GM18519 (cell line): Measurements from ENCODE around the gene KLHL12.

Source experiments
- ATAC-seq: cut with Tn5 transposase; IDR thresholded peaks from one replicate; pipeline ENCODE4 v1.9.1; 2021; ENCODE audit warnings: mild to moderate bottlenecking, moderate library complexity; ENCODE audit not compliant: unreplicated experiment, low FRiP score

KLHL12 gene

DNA sequence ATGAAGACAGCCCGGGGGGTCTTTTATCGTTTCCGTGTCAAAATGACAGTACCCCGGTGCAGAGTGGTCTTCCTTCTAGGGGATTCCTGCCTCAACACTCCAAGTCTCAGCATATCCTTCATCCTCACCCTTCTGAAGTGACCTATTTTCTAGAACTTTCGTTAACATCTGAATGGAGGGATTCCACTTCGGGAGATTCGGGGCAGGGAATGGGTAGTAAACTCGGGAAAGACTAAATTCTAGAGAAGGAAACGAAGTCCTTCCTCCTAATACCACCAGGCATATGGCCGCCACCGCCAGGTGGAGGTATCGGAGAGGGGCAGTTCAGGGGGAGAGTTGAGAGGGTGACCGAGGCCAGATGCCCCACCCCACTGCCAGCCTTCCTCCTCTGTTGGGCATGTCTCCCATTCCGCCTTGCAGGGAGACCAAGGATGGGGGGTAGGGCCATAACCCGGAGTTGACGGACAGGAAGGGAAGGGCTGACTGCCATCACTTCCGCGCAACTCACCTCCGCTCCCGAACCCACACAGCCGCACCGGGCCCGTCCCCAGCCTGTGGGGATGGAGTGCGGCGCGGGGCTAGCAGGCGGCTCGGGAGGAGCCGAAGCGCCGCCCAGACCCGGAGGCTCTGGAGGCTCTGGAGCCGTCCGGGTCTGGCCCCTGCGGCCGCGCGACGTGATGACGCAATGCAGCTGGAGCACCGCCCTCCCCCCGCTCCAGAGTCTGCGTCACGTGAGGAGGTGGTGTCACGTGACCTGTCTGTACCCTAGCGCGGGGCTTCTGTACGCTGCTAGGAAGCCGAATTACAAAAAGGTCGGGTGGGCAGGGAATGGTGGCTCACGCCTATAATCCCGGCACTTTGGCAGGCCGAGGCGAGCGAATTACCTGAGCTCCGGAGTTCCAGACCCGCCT is at the start of gene KLHL12:
TSS of gene KLHL12 (minus strand) at position 654 of the 911 bp plus-strand sequence. CDS start 2,072 bp downstream, outside the sequence.
- ATAC-seq = peak; percentile 78

DNA sequence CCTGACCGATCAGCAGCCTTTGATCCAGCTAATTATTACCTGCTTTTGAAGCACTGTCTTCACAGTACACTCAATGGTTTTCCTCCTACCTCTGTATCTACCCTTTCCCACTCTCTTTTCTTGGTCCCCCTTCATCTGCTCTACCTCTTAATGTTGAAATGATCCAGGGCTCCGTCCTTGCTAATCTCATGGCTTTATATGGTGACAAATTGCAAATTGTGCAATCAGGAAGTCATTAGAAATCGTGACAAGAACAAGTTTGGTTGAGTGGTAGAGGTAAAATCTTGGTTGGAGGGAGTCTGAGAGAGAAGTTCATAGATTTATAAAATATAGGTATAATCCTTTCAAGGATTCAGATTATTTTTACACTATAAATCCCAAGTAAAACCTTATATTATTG is 49.6 kb upstream of the KLHL12 start:
- ATAC-seq = no peak

DNA sequence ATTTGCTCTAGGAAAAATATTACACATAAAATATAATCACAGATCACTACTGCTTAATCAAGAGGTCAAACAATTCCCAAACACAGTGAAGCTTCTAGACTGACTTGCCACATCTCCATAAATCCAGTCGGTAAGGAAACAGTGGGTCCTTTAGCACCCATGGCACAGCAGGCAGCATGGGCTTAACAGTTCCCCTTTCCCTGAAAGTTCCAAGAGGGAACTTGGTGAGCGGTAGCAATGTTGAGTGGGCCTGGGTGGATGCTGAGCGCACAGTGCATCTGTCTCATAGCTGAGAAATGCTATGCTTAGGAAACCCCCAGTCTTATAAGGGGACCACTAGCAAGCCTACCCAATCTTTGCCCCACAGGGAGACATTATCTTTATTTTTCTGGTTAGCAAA is 47.8 kb upstream of the KLHL12 start:
- no peak for ATAC-seq

DNA sequence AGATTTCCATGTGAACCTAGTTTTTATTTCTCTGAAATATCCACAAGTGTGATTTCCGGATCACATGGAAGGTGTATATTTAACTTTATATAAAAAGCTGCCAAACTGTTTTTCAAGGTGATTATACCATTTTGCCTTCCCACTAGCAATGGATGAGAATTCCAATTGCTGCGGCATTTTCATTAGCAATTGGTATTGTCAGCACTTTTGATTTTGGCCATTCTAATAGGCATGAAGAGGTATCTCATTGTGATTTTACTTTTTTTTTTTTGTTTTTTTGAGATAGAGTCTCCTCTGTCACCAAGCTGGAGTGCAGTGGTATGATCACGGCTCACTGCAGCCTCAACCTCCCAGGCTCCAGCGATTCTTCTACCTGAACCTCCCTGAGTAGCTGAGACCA is 45.0 kb upstream of the KLHL12 start:
- no peak for ATAC-seq

DNA sequence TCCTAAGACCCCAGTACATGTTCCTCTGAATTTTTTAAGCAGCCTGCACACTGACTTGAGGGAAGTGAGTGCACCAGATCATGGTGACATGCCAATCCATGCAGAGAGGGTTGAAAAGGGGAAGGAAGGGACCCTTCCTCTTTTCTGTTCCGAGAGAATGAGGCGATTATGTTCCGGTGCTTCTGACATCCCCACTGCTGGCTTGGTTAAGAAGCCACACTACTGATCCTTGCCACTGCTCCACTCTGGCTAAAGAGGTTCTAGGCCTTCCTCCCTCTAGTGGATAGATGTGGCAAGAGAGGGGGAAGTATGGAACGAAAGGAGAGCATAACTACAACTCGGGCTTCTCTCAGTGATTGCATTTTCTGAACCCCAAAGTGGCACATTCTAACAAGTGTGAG is 41.9 kb upstream of the KLHL12 start:
- ATAC-seq = no peak

DNA sequence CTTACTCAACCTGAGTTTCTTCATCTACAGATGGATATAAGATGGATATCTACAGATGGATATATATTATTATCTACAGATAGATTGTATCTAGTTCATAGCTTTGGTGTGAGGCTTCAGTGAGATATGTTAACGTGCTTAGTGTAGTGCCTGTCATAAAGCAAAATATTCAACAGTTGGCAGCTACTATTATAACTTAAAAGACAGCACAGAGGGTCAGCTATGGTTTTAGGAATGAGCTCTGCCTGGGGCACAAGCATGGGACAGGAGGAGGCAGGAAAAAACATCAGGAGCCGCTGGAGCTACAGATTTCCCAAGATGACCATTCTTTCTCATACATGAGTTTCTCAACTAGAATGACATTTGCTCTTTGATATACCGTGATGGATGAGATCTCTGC is 41.3 kb upstream of the KLHL12 start:
- ATAC-seq = no peak

DNA sequence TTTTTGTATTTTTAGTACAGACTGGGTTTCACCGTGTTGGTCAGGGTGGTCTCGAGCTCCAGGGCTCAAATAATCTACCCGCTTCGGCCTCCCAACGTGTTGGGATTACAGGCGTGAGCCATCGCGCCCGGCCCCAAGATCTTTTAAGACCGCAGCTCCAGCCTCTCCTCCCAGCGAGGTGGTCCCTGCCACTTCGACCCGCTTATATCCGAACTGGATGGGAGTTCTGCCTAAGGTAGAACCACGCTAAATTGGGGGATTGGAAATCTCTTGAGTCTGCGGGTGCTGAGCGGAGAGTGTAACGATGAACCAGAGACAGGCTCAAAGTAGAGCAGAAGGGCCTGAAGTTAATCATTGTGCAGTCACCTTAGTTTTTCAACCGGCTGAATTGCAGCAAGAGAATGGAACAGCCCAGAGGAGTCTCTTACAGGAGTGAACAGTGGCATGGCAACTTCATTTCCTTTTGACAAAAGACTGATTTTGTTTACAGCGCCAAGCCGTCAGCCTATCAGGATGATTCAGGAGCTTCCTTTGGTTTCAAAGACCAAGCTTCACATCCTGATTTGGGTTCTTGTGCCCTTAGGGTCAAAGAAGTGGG is 40.7 kb upstream of the KLHL12 start:
- ATAC-seq = no peak

DNA sequence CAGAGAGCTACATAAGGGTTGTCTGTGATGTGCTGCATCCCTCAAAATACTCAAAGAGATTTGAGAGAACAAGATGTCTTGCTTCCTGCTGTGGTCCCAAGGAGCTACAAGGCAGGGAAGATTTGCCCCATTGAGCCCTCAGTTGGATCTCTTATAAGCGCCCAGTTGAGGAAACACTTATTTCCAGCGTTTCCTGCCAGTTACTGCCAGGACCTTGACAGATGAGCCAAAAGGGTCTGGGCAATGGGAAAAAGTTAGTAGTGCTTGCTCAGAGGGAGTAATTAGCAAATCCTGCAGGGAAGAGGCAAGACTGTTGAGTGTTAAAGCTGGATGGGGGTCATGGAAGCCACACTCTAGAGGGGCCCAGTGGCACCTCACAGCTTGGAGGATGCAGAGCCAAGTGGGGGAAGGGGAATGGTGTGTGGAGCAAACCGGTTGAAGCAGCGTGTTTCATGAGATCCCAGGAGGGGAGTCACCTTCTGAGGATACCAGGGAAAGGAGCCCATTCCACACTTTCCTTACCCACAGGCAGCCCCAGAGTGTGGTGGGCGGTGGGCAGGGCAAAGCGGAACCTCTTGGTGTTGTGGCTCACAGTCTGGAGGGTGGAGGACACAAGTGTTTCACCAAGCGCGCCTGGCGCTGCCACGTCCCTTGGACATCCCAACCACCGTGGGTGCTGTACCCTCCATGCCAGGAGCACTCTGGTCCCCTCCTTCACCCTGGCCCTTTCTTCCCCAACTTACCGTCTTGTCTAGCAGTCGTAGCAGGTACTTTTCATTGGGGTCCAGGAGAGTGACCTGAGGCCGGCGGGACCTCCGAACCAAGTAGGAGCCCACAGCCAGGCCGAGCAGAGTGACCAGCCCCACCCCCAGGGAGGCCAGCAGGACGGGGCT is 39.2 kb upstream of the KLHL12 start:
- ATAC-seq = no peak

DNA sequence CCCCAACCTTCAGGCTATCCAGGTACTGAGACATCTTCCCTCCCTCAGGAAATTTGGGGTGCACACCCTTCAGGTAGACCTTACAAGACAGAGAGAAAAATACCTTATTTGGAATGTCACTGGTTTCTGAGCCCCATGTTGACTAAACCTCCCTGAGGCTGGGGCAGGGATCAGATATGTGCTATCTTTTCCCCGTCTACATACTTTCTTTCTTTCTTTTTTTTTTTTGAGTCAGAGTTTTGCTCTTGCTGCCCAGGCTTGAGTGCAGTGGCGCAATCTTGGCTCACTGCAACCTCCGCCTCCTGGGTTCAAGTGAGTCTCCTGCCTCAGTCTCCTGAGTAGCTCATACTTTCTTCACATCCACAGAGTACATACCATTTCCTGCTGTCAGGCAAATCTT is 38.4 kb upstream of the KLHL12 start:
- no peak for ATAC-seq

DNA sequence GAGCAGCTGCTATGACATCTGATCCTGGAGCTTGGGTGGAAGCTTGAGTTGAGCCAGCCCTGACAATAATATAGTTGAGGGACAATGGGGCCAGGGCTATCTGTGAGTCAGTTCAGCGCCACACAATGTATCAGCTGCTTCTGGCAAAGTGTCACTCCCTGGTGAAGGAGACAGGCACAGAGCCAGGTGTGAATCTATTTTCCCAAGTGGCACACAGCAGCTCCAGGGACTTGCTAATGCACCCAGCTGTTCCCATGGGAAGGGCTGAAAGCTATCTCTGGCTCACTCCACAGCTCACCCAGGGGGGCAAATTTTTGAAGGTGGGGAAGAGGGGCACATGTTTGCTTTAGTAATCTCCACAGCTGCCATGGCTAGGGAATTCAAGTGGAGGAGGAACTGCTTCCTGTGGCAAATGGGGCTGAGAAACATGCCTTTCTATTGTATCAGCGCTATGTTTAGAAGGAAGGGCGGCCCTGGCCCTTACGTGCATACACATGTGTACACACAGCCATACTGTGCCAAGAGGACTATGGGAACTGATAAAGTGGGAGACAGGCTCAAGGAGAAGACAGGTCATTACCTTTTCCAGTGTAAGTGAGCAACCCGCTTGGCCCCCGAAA is 37.9 kb upstream of the KLHL12 start:
- ATAC-seq = no peak

DNA sequence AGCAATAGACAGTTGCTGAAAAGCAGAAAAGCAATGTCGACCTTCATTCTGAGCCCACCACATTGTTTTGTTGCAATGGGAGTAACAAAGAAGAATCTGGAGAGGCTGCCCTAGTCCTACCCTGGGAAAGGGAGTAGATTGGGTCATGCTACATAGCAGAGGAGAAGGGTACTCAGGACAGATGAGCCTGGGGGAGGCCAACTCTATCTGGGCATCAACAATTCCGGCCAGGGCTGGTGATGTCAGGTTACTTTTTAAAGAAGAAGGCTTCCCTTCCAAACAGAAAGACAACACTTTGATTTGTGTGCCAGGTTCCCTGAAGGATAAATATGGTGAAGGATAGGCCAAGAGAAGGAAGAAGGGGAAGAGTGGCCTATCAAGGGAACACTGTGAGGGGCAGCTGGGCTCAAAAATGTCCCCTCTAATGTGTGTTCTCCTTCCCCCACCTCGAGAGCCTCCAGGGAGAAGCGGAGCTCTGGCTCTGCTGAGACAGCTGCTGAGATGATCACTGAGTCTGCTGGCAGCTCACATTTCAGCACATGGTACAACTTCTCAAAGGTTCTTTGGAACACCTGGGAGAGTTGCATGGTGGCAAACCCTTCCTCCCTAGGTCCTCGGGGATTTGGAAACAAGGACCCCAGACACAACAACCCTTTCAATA is 34.3 kb upstream of the KLHL12 start:
- no peak for ATAC-seq

DNA sequence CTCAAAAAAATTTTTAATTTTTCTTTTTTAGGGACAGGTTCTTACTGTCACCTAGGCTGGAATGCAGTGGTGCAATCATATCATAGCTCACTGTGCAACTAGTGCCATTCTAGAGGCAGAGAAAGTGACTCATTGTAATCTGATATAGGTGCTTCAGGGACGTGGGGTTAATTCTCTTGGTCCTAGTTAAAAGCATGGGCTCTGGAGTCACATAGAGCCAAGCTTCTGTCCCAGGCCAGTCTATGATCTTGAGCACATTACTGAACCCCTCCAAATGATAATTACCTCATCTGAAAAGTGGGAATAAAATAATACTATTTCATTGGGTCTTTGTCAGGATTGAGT is 32.2 kb upstream of the KLHL12 start:
- no peak for ATAC-seq

DNA sequence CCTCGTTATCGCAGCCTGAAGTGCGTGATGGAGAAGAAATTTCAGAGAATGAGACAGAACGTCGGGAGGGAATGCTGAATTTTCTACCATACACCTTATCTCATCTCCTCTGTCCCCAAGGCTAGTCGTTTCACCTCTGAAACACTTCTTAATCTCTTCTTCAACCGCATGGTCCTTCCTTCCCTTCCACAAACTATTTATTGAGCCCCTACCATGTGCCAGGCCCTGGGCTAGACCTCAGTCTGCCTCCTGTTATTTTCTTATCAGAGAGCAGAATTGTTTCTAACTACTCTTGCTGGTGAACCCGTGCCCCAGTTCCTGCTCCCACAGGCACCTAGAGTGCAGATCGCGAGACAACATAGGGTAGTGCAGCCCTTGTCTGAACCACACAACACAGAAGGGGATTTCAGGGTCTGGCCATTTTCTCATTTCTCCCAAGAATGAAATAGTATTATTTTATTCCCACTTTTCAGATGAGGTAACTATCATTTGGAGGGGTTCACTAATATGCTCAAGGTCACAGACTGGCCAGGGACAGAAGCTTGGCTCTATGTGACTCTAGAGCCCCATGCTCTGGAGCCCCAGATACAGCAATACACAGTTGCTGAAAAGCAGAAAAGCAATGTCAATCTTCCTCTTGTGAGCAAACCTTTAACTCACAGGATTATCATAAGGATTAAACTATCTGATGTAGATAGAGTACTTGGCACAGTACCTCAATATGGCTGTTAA is 31.7 kb upstream of the KLHL12 start:
- ATAC-seq = no peak

DNA sequence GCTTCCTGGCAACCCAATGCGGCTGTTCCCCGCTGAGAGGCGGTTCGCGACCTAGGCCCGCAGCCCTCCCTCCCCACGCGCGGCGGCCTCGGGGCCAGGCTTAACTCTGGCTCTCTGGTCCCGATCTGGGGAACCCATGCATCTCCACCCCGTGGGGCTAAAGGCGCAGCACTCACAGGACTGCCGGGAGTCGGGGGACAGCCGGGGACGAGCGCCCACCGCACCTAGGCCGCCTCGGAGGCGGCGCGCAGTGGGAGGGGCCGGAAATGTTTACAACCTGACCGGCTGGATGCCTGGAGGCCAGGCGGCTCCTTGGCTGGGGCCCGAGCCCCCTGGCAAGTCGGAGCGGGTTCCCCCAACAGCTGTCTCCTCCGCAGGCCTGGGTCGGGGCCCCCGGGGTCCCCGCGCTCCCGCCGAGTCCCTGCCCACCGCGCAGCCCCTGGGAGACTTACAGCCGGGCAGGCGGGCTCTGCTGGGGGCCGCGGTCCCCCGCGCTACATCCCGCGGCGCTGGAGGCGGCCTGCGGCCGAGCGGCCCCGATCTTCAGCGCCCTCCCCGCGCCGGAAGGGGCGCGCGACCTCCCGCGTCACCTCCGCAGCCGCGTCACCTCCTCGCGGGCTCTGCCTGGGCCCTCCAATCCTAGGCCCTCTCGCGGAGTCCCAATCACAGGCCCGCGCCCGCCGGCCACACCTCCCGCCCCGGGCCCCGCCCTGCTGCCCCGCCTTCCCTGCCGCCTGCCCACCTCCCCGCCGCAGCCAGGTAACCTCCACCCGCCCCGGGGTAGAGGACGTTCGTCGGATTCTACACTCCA is 30.9 kb upstream of the KLHL12 start, which contains the start of gene ADIPOR1:
TSS of gene ADIPOR1 (minus strand) at position 580 of the 811 bp plus-strand sequence. CDS start 7,242 bp downstream, outside the sequence.
- peak; percentile 84 for ATAC-seq

DNA sequence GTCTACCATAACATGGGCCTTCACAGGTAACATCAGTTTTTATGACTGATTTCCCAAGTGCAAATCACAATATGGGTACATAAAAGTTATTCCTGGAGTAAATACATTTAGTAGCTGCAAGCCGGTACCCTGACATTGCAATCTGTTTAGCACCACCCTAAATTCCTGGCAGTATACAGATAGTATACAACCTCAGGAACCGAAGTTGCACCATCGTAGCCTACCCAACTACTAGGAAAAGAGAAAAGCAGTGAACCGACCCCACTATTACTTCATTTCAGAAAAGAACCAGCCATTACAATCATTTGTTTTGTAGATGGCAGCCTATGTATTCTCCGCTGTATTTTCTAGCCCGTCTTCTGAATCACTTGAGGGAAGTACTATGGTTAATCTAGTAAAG is 29.9 kb upstream of the KLHL12 start:
- ATAC-seq = no peak

DNA sequence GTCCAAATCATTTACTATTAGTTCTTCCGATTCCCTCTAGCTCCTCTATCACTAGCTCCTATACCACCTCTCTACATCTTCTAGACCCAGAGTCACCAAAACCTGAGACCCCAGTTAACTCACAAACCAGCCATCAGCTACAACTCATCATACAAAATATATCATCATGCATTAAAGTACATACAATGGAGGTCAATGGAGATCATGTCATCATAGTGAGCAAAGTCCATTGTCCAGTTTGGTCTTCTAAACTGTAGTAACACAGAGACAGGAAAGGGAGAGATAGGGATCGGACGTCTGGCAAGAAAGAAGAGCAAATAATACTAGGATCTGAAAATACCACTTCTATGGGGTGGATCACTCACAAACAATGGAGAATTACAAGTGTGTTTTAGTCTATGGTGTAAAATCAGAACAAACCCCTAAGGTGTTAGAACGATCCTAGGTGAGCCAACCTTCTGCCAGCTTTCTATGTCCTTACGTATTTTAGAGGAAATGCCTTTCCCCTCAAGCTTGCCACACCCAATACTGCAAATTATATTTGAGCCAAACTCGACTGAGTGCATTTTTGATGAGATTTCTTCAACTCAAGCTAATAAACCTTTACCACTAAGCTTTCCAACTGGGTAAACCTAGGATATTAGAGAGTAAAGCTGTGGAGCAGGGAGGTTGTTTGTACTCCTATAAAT is 27.2 kb upstream of the KLHL12 start:
- ATAC-seq = no peak

DNA sequence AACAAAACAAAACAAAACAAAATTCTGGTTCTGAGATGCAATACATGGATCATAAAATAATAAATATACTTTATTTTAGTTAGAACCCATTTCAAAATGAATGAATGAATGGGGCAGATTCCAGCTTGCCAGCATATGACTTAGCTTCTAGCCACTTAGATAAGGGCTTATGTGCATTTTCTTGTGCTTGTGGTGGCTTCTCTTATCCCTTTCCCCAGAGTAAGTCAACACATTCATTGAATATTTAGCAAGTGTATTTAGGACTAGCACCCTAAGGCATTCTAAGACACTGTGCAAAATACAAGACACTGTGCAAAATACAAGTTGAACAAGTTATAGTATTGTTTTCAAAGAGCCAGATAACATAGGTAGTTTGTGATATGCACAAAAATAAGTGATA is 26.4 kb upstream of the KLHL12 start:
- no peak for ATAC-seq

DNA sequence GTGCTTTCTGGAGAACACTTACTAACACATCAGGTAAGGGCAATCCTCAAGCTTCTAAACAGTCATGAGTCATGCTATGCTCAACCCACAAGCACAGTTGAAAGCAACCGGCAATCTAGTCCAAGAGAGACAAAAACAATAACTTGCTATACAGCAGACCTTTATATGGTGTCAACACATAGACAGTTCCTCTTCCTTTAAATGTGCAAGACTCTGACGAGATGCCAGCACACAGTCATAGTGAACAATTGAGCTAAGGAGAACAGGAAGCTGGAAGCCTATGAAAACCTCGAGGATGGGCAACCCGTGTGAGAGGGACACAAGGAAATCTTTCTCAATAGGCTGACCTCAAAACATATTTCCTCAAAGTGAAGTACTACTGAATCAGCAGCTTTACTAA is 25.8 kb upstream of the KLHL12 start:
- ATAC-seq = no peak
